OCI-LY3 (cell line): Measurements from ENCODE around the gene MTCH1.
"Not testable (repeated sequence)": the region's sequence is repeated elsewhere in the genome, so short reads cannot be mapped to it uniquely, and the experiment has no call there.

Experiments
- H2AFZ ChIP-seq: fragments of 200-600, 300-600 bp; shearing (Covaris generic); 2 replicates; pipeline ENCODE4 v1.6.0; 2014; ENCODE audit warnings: antibody characterized with exemption, low read depth, low read length
- H3K27ac ChIP-seq: fragments of 200-600, 300-600 bp; sonication (generic); 2 replicates; pipeline ENCODE4 v1.5.1; 2014; ENCODE audit warnings: mild to moderate bottlenecking, low read length, moderate library complexity, mixed read lengths
- H3K27me3 ChIP-seq: fragments of 200-600, 300-600 bp; sonication (generic); 2 replicates; pipeline ENCODE4 v1.6.1; 2014; ENCODE audit warnings: low read depth, low read length, mixed read lengths
- H3K36me3 ChIP-seq: fragments of 200-600, 300-600 bp; sonication (generic); replicated peaks from 2 replicates; pipeline ENCODE3; 2014; ENCODE audit warnings: low read depth, low read length, mixed read lengths
- H3K4me1 ChIP-seq: fragments of 300-600, 200-600 bp; sonication (generic); 2 replicates; pipeline ENCODE4 v1.6.1; 2014; ENCODE audit warnings: low read length, mixed read lengths
- H3K4me2 ChIP-seq: fragments of 200-600, 300-600 bp; sonication (generic); 2 replicates; pipeline ENCODE4 v1.6.1; 2014; ENCODE audit warnings: low read length, mixed read lengths
- H3K4me3 ChIP-seq: fragments of 300-600, 200-600 bp; sonication (generic); 2 replicates; pipeline ENCODE4 v1.5.1; 2014; ENCODE audit warnings: antibody characterized with exemption, mild to moderate bottlenecking, low read length, moderate library complexity
- H3K79me2 ChIP-seq: fragments of 300-600, 200-600 bp; shearing (Covaris generic); 2 replicates; pipeline ENCODE4 v1.6.1; 2014; ENCODE audit warnings: mild to moderate bottlenecking, low read length, mixed read lengths
- H3K9ac ChIP-seq: fragments of 300-600, 200-600 bp; shearing (Covaris generic); 2 replicates; pipeline ENCODE4 v1.6.0; 2014; ENCODE audit warnings: mild to moderate bottlenecking, low read length, moderate library complexity
- H3K9me3 ChIP-seq: fragments of 200-600, 300-600 bp; shearing (Covaris generic); 2 replicates; pipeline ENCODE4 v1.6.1; 2014; ENCODE audit warnings: low read length, mixed read lengths; ENCODE audit not compliant: insufficient read depth
- H4K20me1 ChIP-seq: fragments of 200-600, 300-600 bp; sonication (generic); 2 replicates; pipeline ENCODE4 v1.6.1; 2016; ENCODE audit warnings: low read length, mixed read lengths; ENCODE audit not compliant: insufficient read depth
- CTCF ChIP-seq: fragments of 200-600, 300-600 bp; sonication (generic); IDR thresholded peaks from 2 replicates; pipeline ENCODE4 v1.5.1; 2014; ENCODE audit warnings: antibody characterized with exemption, low read length, low read depth
- EZH2phosphoT487 ChIP-seq: fragments of 200-600 bp; shearing (Covaris generic); IDR thresholded peaks from 2 replicates; pipeline ENCODE4 v1.6.1; 2018; ENCODE audit warnings: antibody characterized with exemption, mixed run types, low read depth

MTCH1 gene

GRCh38 chr6:36940027-36940426 lies 46.0 kb downstream of the MTCH1 start:
- no peaks in the 10 kb centered on the region for H3K36me3 ChIP-seq
- H3K4me3 ChIP-seq, result no peak overlapping the region
- H3K27me3 ChIP-seq, result 0 out of 2 replicates have a peak, but pooled peaks cover under 1% of the 10 kb centered on the region
- peaks cover 8% of the 10 kb centered on the region for H3K4me1 ChIP-seq
- H3K79me2 ChIP-seq, result no peaks in the 10 kb centered on the region
- H4K20me1 ChIP-seq, result no peaks in the 10 kb centered on the region
- H3K27ac ChIP-seq, result no peak overlapping the region
- no peak overlapping the region for H3K9ac ChIP-seq
- no peaks in the 10 kb centered on the region for H3K9me3 ChIP-seq
- no peak overlapping the region for H2AFZ ChIP-seq
- H3K4me2 ChIP-seq, result no peak overlapping the region
- TF ChIP-seq CTCF, result no peak
- TF ChIP-seq EZH2phosphoT487, result no peak

GRCh38 chr6:36939005-36939404 lies 47.0 kb downstream of the MTCH1 start:
- not testable (repeated sequence) for H2AFZ ChIP-seq, H3K9ac ChIP-seq, H3K36me3 ChIP-seq, H4K20me1 ChIP-seq, H3K4me1 ChIP-seq, H3K4me3 ChIP-seq, H3K4me2 ChIP-seq, H3K27ac ChIP-seq, H3K27me3 ChIP-seq, H3K9me3 ChIP-seq, H3K79me2 ChIP-seq

GRCh38 chr6:36938536-36938935 lies 47.5 kb downstream of the MTCH1 start:
- no peak overlapping the region for H3K27ac ChIP-seq
- no peaks in the 10 kb centered on the region for H4K20me1 ChIP-seq
- no peak overlapping the region for H2AFZ ChIP-seq
- H3K4me2 ChIP-seq, result no peak overlapping the region
- H3K4me3 ChIP-seq, result no peak overlapping the region
- no peaks in the 10 kb centered on the region for H3K4me1 ChIP-seq
- no peak overlapping the region for H3K9ac ChIP-seq
- H3K79me2 ChIP-seq, result no peaks in the 10 kb centered on the region
- no peaks in the 10 kb centered on the region for H3K36me3 ChIP-seq
- H3K9me3 ChIP-seq, result no peaks in the 10 kb centered on the region
- no peak for TF ChIP-seq CTCF
- no peak for TF ChIP-seq EZH2phosphoT487
- 0 out of 2 replicates have a peak, but pooled peaks cover 4% of the 10 kb centered on the region for H3K27me3 ChIP-seq

- TF ChIP-seq EZH2phosphoT487 (no peak), CTCF (no peak)
- Histone ChIP-seq H4K20me1 (no peaks in the 10 kb centered on the region), H3K4me1 (no peaks in the 10 kb centered on the region), H3K79me2 (no peaks in the 10 kb centered on the region), H3K27me3 (0 out of 2 replicates have a peak, but pooled peaks cover 4% of the 10 kb centered on the region), H3K4me3 (no peak overlapping the region), H3K27ac (no peak overlapping the region), H3K9ac (no peak overlapping the region), H3K9me3 (no peaks in the 10 kb centered on the region), H2AFZ (no peak overlapping the region), H3K4me2 (no peak overlapping the region), H3K36me3 (no peaks in the 10 kb centered on the region)
These were observed 48.1 kb downstream of the MTCH1 start for GRCh38 chr6:36937896-36938295.

GRCh38 chr6:36936824-36937223 lies 49.2 kb downstream of the MTCH1 start:
- no peak overlapping the region for H3K9ac ChIP-seq
- no peaks in the 10 kb centered on the region for H3K4me1 ChIP-seq
- H3K4me3 ChIP-seq, result no peak overlapping the region
- no peak overlapping the region for H3K4me2 ChIP-seq
- no peaks in the 10 kb centered on the region for H3K36me3 ChIP-seq
- H3K79me2 ChIP-seq, result no peaks in the 10 kb centered on the region
- H3K27ac ChIP-seq, result no peak overlapping the region
- TF ChIP-seq CTCF, result no peak
- TF ChIP-seq EZH2phosphoT487, result no peak
- no peaks in the 10 kb centered on the region for H3K9me3 ChIP-seq
- no peaks in the 10 kb centered on the region for H4K20me1 ChIP-seq
- H2AFZ ChIP-seq, result no peak overlapping the region
- H3K27me3 ChIP-seq, result 0 out of 2 replicates have a peak, but pooled peaks cover 4% of the 10 kb centered on the region
